ENCODE measurements around the gene NEU4.
"Not testable (repeated sequence)": the region's sequence is repeated elsewhere in the genome, so short reads cannot be mapped to it uniquely, and the experiment has no call there.

The NEU4 gene
- total RNA-seq = 0 to 5.1 (median 0.19) reads per million in 17 experiments

DNA sequence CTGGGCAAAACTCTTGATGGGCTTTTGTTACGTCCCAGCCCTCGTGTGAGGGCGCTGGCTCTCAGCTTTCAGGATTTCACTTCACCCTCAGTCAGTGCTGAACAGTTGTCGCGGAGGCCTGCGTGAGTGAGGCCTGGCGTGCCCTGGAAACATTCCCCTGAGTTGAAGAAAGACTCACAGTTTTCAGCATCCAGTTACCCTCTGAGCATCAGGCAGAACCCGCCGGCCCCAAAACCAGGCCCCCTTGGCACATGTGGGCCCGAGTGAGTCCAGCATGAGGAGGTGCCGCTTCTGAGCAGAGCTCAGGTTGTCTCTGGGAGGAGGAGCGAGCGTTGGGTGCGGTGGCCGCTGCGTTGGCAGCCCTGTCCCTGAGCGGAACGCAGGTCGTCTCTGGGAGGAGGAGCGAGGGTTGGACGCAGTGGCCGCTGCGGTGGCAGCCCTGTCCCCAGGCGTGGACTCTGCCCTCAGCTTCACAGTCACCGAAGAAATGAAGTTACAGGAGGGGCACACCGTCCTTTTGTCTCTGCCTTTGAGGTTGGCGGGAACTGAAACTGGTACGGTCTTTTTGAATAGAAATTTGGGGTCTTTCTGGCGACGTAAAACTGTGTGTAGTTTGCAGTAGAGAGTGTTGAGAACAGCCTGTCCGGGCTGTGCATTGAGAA, at the start of gene NEU4:
Gene NEU4 (plus strand): TSS at position 473 of the 662 bp plus-strand sequence. CDS start 5,292 bp downstream, outside the sequence.
- DNase-seq = no peak

- not testable (repeated sequence) for DNase-seq
Observed at GRCh38 chr2:241759893-241760292, 49.1 kb upstream of the NEU4 start.

- DNase-seq = peak in 3 of 4 experiments; percentile 10 to 16 (median 13)
Observed at GRCh38 chr2:241760301-241760771, 48.7 kb upstream of the NEU4 start.

DNA sequence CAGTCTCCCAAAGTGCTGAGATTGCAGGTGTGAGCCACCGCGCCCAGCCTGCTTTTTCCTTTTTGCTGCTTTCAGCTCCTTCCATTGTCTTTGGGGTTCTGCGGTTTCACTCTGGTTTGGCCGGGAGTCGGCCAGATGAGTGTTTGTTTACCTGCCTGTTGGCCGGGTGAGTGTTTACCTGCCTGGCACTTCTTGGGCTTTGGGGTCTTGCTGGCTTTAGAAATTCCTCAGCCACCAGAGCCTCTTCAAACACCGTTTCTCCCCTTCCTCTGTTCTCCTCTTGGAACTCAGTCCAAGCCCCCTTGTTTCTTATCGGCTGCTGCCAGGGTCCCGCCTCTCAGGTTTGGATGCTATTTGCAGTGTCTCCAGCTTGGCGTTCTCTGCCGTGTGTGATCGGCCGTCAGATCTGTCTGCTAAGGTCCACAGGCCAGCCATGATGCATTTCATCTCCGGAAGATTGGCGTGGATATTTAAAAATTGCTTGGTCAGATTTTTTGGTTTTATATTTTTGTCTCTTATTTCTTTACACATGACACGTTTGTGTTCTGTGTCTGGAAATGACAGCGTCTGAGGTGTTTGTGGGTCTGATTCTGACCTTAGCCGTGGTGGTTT, 46.6 kb upstream of the NEU4 start:
- DNase-seq = no peak

DNA sequence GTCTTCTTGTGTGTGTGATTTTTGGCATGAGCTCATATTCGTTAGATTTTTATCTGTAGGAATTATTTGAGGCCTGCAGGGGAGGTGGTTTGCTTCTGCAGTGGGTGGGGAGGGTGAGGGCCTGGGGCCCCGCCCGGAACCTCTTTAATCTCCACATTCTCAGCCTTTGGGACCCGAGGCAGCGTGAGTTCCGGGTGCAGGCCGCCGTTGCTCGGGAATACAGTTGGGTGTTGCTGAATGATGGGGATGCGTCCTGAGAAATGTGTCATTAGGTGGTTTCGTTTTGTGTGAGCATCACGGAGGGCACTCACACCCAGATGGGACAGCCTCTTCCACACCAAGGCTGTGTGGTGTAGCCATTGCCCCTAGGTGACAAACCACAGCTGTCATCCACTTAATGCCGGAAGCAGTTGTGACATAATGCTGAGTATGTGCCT, 46.0 kb upstream of the NEU4 start:
- DNase-seq = no peak

DNA sequence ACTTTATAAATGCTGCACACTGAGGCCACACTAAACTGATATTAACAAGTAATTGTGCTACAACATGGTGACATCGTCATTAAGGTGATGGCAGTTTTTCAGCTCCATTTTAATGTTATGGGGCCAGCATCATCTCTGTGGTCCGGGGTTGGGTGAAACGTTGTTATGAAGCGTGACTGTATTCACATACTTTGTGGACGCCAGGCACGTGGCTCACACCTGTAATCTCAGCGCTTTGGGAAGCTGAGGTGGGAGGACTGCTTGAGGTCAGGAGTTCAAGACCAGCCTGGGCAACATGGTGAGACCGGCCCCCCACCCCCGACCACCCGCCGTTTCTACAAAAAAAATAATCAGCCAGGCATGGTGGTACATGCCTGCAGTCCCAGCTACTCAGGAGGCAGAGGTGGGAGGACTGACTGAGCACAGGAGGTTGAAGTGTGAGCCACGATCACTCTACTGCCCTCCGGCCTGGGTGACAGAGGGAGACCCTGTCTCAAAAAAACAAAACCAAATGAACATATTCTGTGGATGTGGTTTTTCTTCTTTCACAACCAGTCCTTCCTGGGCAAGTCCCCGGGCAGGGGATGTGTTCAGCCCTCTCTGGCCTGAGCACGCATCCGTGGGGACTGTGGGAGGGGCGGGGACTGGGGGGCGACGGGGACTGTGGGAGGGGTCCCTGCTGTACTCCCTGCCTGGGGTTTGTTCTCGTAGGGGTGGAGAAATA, 45.3 kb upstream of the NEU4 start:
- DNase-seq = no peak

DNA sequence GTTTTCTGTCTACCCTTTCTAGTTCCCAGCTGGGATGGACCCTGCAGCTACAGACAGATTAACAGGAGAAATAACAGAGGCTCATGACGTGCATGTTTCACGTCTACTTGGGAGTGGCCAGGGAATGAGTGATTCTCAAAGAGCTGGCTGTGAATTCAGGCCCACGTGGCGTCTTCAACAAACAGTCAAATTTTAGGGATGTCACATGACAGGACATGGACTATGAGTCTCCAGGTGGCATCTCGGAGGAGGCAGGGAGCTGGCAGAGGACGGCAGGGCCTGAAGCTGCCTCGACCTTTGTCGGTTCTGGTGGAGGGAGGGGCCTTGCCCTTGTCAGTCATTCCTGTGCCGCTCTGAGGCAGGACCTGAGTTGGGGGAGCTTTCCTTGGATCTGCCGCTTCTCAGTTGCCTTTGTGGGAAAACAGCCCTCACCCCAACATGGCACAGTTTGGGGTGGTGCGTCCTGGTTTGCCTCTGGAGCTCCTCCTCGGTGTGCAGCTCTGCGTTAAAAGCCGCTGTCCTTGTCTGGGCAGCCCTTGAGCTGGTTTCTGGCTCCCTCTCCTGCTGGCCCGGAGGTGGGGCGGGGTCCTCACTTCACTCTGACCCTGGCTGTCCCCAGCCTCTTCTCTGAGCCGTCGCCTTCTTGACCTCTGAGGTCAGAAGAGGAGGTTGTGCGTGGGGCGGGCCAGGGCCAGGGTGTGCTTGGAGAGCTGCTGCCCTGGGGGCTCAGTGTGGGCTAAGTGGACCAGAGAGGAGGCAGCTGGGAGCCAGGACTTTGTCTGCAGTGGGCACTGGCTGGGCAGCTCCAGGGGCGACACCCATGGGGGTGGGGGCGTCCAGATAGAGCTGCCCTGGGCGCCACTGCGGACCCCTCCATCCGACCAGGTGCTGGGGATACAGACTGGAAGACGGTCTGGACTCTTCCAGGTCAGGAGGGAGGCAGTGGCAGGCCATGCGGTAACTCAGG, 44.4 kb upstream of the NEU4 start:
- no peak for DNase-seq

DNA sequence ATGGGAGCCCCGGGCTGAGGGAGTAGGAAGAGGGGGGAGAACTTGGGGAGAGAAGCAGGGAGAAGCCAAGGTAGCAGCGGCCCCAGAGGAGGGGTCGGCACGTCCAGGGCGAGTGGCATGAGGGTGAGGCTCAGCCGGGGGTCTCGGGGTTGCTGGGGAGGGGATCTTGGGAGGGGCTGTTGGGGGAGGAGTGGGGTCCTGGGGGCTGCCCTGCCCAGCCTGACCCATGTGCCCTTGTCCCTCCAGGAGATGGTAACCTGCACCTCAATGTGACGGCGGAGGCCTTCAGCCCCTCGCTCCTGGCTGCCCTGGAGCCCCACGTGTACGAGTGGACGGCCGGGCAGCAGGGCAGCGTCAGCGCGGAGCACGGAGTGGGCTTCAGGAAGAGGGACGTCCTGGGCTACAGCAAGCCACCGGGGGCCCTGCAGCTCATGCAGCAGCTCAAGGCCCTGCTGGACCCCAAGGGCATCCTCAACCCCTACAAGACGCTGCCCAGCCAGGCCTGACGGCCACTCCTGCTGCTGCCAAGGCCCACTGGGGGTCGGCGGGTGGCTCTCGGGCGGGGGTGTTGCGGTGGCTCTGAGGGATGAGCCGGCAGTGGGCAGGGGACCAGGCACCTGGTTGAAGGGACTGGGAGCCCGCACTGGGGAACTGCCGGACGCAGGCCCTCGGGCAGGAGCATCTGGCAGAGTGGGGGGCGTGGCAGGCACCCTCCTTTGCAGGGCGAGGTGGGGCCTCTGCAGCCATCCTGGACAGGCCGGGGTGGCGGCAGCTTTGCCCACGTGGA, 41.3 kb upstream of the NEU4 start:
- no peak for DNase-seq

- no peak for DNase-seq
Observed at GRCh38 chr2:241768251-241768711, 40.7 kb upstream of the NEU4 start.

DNA sequence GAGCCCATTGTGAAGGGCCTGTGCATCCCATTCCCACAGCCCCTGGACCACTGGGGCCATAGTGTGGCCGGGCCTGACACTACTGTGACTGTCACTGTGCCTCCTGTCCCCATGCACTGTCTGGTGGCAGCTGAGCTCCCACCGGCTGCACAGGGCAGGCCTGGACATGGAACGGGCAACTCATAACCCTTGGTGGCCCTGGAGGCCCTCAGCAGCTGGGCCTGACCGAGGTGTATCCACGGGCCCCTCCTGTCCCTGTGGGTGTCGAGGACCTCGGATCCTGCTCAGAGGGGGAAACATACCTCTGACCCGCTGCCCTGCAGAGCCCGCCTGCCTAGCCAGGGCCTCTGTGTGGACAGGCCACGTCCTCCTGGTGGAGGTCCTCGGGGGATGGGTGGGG, 40.1 kb upstream of the NEU4 start:
- DNase-seq = no peak

DNA sequence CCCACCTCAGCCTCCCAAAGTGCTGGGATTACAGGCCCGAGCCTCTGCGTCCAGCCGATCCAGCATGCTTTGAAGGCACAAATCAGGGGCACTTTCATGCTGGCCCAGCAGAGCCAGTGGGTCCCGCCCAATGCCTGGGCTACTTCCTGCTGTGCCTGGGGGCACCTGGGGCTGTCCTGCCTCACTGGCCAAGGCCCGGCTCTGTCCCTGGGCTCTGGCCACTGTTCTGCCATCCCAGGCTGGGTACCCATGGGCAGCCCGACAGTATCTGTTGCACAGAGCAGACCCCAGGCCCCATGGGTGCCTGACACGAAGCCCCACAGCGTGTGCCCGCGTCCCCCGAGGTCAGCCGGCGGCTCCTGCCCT, 39.2 kb upstream of the NEU4 start:
- no peak for DNase-seq

DNA sequence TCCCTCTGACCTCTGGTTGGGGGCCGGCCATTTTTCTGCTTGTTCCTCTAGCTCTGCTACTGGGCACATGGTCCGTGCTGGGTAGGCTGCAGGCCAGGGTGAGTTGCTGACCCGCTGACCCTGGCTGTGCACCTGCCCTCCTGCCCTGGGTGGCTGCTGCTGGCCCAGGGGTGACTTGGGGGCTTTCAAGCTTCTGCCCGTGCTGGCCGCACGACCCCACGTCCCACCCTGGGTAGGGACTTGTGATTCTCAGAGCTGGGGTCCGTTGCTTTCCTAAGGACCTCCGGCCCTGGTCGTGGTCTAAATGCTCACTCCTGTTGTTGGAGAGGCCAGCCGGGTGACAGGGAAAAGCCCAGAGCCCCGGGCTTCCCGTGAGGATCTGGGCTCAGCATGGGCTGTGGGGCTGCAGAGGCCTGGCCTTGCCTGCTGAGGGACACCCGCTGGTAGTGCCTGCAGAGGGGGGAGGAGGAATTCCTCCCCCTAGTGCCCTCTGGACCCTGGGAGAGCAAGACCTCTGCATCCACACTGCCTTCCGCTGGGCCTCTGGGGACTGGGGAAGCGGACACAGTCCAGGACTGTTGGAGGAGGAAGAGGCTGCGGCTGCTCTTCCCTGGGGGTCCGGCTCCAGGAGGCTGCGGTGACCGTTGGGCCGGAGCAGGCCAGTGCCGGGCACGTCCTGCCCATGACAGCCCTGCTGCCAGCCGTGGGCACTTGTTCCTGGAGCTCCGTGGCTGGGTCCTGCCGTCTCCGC, 38.6 kb upstream of the NEU4 start:
- DNase-seq = no peak

DNA sequence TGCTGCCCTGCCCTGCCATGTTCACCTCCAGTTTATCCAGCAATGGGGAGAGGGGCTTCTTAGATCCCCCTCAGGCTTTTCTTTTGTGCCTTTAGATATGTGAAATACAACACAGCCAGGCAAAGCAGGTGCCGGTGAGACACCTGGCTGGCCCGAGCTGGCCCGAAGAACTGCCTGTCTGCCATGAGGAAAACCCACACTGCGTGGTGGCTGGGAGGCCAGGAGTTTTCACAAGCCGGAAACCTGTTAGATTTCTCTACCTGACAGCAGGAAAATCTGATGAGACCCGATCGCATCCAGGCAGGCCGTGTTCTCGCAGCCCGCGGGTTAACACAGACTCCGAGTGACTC, 38.1 kb upstream of the NEU4 start:
- DNase-seq = no peak

- DNase-seq = no peak
Observed at GRCh38 chr2:241771286-241772062, 37.5 kb upstream of the NEU4 start.

- DNase-seq = no peak
Observed at GRCh38 chr2:241772063-241772499, 36.9 kb upstream of the NEU4 start.

DNA sequence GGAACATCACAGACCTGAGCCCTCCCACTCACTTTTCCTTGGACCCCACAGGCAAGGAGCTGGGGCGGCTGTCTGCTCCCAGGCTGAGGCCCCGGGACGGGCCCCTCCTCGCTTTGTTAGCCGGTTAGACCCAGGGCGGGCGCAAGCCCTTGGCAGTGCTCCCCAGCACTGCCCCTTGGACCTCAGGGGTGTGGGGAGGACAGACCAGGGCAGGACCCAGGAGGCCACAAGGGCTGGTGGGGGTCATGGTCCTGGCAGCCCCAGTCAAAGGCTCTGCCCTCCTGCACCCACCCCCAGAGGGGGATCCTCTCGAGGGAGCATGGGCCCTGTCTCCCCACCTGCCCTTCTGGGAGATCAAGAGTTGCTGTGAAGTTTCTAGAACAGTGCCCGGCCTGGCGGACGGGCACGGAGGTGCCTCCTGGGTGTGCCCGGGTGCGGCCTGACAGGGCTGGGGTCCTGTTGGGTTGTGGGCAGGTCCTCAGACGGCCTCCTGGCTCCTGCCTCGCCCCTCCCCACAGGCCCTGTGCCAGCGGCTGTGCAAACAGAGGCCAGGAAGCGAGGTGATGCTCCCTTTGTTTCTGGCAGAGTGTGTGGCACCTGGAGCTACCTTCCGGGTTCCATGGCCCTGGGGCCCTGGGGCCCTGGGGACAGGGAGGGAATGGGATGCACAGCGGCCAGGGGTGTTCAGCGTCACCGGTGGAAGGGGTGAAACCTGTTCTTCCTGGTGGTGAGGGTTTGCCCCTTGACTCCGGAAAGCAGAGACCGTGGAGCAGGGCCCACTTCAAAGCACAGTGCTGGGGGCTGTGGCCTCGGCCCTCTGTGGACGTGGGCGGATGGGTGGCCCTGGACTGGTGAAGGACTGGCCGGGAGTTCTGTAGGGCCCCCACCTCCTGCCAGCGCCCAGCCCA, 35.2 kb upstream of the NEU4 start:
- DNase-seq = no peak

- no peak for DNase-seq
Observed at GRCh38 chr2:241774419-241775222, 34.4 kb upstream of the NEU4 start.

All from suppressor macrophage (primary cell).